IMR-90 (cell line): Measurements from ENCODE around the gene FOXK2. TPM values are rescaled to one million over a fixed set of nuclear protein-coding genes. Genes with fewer than 3 reads are reported as not detected.

ENCODE experiments used
- ATAC-seq: fragments of 200-7000 bp; cut with Tn5 transposase; 2 replicates; pipeline ENCODE4 v1.9.1; 2020; ENCODE audit warnings: low read depth, mild to moderate bottlenecking, moderate library complexity
- BruUV-seq: library from RNA; stranded (reverse); fragments of 400-500 nt; replicated peaks from 2 replicates; lab custom pipeline; 2021; lab: Mats Ljungman, UMichigan
- CTCF ChIA-PET: fragments of 300-600 bp; formaldehyde crosslinking; extraction: SDS; loops from one replicate; lab custom pipeline; 2021; ENCODE audit warnings: antibody characterized with exemption; lab: Yijun Ruan, JAX
- POLR2A ChIA-PET: fragments of 300-600 bp; sonication (Branson Sonifier 250); formaldehyde crosslinking; loops from one replicate; lab custom pipeline; 2022; ENCODE audit warnings: antibody characterized with exemption; ENCODE audit not compliant: unreplicated experiment; lab: Charles Lee
- DNase-seq: peaks from one replicate; pipeline ENCODE4 v3.0.0; 2013
- H2AFZ ChIP-seq: replicated peaks from 2 replicates; pipeline ENCODE3; 2013; ENCODE audit warnings: low read length, mild to moderate bottlenecking; ENCODE audit not compliant: poor library complexity
- H2AK5ac ChIP-seq: 2 replicates; pipeline ENCODE4 v1.6.1; 2013; ENCODE audit warnings: low read depth, low read length, inconsistent platforms
- H2AK9ac ChIP-seq: replicated peaks from 2 replicates; pipeline ENCODE3; 2013; ENCODE audit warnings: mild to moderate bottlenecking, low read depth, low read length, moderate library complexity; ENCODE audit not compliant: poor library complexity
- H2BK120ac ChIP-seq: 2 replicates; pipeline ENCODE4 v1.6.1; 2013; ENCODE audit warnings: low read depth, low read length, inconsistent platforms
- H2BK15ac ChIP-seq: 3 replicates; pipeline ENCODE4 v1.6.1; 2013; ENCODE audit warnings: low read depth, low read length, inconsistent platforms
- H2BK20ac ChIP-seq: 2 replicates; pipeline ENCODE4 v1.6.1; 2013; ENCODE audit warnings: low read depth, mild to moderate bottlenecking, inconsistent platforms, low read length, moderate library complexity
- H2BK5ac ChIP-seq: 2 replicates; pipeline ENCODE4 v1.6.1; 2013; ENCODE audit warnings: mild to moderate bottlenecking, low read depth, low read length, inconsistent platforms; ENCODE audit not compliant: poor library complexity, severe bottlenecking
- H3K14ac ChIP-seq: replicated peaks from 2 replicates; pipeline ENCODE4 v1.6.1; 2013; ENCODE audit warnings: low read depth, low read length, inconsistent platforms
- H3K18ac ChIP-seq: 2 replicates; pipeline ENCODE4 v1.6.1; 2013; ENCODE audit warnings: low read depth, low read length, control low read depth
- H3K23ac ChIP-seq: 2 replicates; pipeline ENCODE4 v1.6.1; 2013; ENCODE audit warnings: low read depth, low read length, inconsistent platforms
- H3K27ac ChIP-seq: 2 replicates; pipeline ENCODE4 v1.5.1; 2013; ENCODE audit warnings: mild to moderate bottlenecking, control low read depth, low read length; ENCODE audit not compliant: insufficient read depth
- H3K27me3 ChIP-seq: 2 replicates; pipeline ENCODE4 v1.6.1; 2013; ENCODE audit warnings: low read length; ENCODE audit not compliant: control insufficient read depth, insufficient read depth
- H3K36me3 ChIP-seq: 2 replicates; pipeline ENCODE4 v1.6.1; 2013; ENCODE audit warnings: low read length, mixed read lengths; ENCODE audit not compliant: control insufficient read depth, insufficient read depth
- H3K4ac ChIP-seq: 2 replicates; pipeline ENCODE4 v1.6.1; 2013; ENCODE audit warnings: low read depth, low read length, inconsistent platforms
- H3K4me1 ChIP-seq: 2 replicates; pipeline ENCODE4 v1.6.1; 2013; ENCODE audit warnings: low read length, mixed read lengths; ENCODE audit not compliant: control insufficient read depth, insufficient read depth
- H3K4me2 ChIP-seq: 2 replicates; pipeline ENCODE4 v1.6.1; 2013; ENCODE audit warnings: low read depth, mild to moderate bottlenecking, control low read depth, low read length, moderate library complexity
- H3K4me3 ChIP-seq: 2 replicates; pipeline ENCODE4 v1.5.1; 2013; ENCODE audit warnings: low read depth, mild to moderate bottlenecking, control low read depth, low read length, moderate library complexity; ENCODE audit not compliant: insufficient read depth
- H3K56ac ChIP-seq: 2 replicates; pipeline ENCODE4 v1.6.1; 2013; ENCODE audit warnings: low read length, inconsistent platforms; ENCODE audit not compliant: insufficient read depth; ENCODE audit errors: extremely low read depth
- H3K79me1 ChIP-seq, 2 experiments: 2 replicates each; pipeline ENCODE4 v1.6.1; 2013; ENCODE audit warnings: low read length in 2 of 2, inconsistent platforms in 1 of 2, low read depth in 1 of 2
- H3K9ac ChIP-seq: 2 replicates; pipeline ENCODE4 v1.6.1; 2013; ENCODE audit warnings: low read depth, low read length, control low read depth
- H3K9me1 ChIP-seq: 2 replicates; pipeline ENCODE4 v1.6.1; 2013; ENCODE audit warnings: low read length, inconsistent platforms; ENCODE audit not compliant: insufficient read depth
- H3K9me3 ChIP-seq: 2 replicates; pipeline ENCODE4 v1.6.1; 2013; ENCODE audit warnings: low read length; ENCODE audit not compliant: control insufficient read depth, insufficient read depth
- H4K20me1 ChIP-seq: 2 replicates; pipeline ENCODE4 v1.6.1; 2013; ENCODE audit warnings: low read length, inconsistent platforms; ENCODE audit not compliant: insufficient read depth
- H4K5ac ChIP-seq: 2 replicates; pipeline ENCODE4 v1.6.1; 2013; ENCODE audit warnings: mild to moderate bottlenecking, low read depth, low read length, control low read depth
- H4K8ac ChIP-seq, 2 experiments: 2 replicates each; pipeline ENCODE4 v1.6.1; 2013; ENCODE audit warnings: low read depth in 2 of 2, low read length in 2 of 2, control low read depth in 1 of 2, inconsistent platforms in 1 of 2
- H4K91ac ChIP-seq: 2 replicates; pipeline ENCODE4 v1.6.1; 2013; ENCODE audit warnings: low read depth, low read length, inconsistent platforms; ENCODE audit not compliant: insufficient read depth
- CEBPB ChIP-seq: IDR thresholded peaks from 2 replicates; pipeline ENCODE4 v1.6.1; 2012; ENCODE audit warnings: low read depth, low read length, improper control_type of control experiment
- FOS ChIP-seq: fragments of 150-350 bp; IDR thresholded peaks from 2 replicates; pipeline ENCODE4 v1.6.1; 2016; ENCODE audit warnings: low read depth, low read length
- MXI1 ChIP-seq: IDR thresholded peaks from 2 replicates; pipeline ENCODE4 v1.6.1; 2012; ENCODE audit warnings: low read depth, mild to moderate bottlenecking, low read length, moderate library complexity, borderline replicate concordance
- POLR2A ChIP-seq: IDR thresholded peaks from 2 replicates; pipeline ENCODE4 v1.6.1; 2012; ENCODE audit warnings: mild to moderate bottlenecking, low read depth, low read length
- RCOR1 ChIP-seq: IDR thresholded peaks from 2 replicates; pipeline ENCODE4 v1.6.1; 2012; ENCODE audit warnings: mild to moderate bottlenecking, low read length, improper control_type of control experiment; ENCODE audit not compliant: insufficient replicate concordance
- USF2 ChIP-seq: fragments of 150-350 bp; IDR thresholded peaks from 2 replicates; pipeline ENCODE4 v1.6.1; 2017; ENCODE audit warnings: mild to moderate bottlenecking, antibody characterized with exemption, low read length, low read depth
- WGBS, 2 experiments: methylation state at CpG; one replicate each; pipeline versions ENCODE4 v1.1.5 to v1.1.7; 2013; ENCODE audit warnings: missing lambda C conversion rate in 2 of 2; ENCODE audit not compliant: insufficient read length in 1 of 2; ENCODE audit errors: extremely low coverage in 2 of 2; 5-methylcytosine and 5-hydroxymethylcytosine counted together
- dilution Hi-C: fragments of 300-500 bp; cut with HindIII; formaldehyde crosslinking; loops from one replicate; pipeline ENCODE4 v1.14.3; 2018; ENCODE audit warnings: low sequenced_read_pairs; ENCODE audit not compliant: unreplicated experiment
- in situ Hi-C: fragments of 300-500 bp; cut with MboI; formaldehyde crosslinking; loops from 3 replicates; pipeline ENCODE4 v1.14.3; 2019; ENCODE audit warnings: low sequenced_read_pairs, inconsistent platforms, mixed read lengths
- intact Hi-C: fragments of 100-400 bp; cut with micrococcal nuclease; formaldehyde crosslinking; loops from 2 replicates; pipeline ENCODE4 v1.10.0; 2022
- polyA plus RNA-seq, 3 experiments: library from polyadenylated mRNA; depleted of rRNA; stranded (reverse); fragments of >200 nt; gene quantifications; 2 replicates each; pipeline ENCODE4 v1.2.3, GENCODE V29; 2012; ENCODE audit warnings: low replicate concordance in 1 of 3
- total RNA-seq: library from RNA; depleted of rRNA; stranded (reverse); fragments of >200 nt; gene quantifications from 2 replicates; pipeline ENCODE4 v1.2.3, GENCODE V29; 2012

Gene FOXK2
- total and polyA plus RNA-seq, 2 of the 4 experiments (the other 2 are of a cell fraction) = 12.5 to 20.0 TPM

- ATAC-seq (peak; percentile 88), DNase-seq (peak; percentile 92)
- peak overlapping the region; percentile 39; the same call in 1 of the 2 replicates for H3K27ac ChIP-seq
- no peak overlapping the region for H3K56ac ChIP-seq
- CTCF ChIA-PET = interaction anchor here (0.6 kb wide), 1 partner anchor 268 kb away, joined by 3 read pairs; no protein-coding TSS in a partner anchor
- H2BK20ac ChIP-seq = no peak overlapping the region
- peak overlapping the region; percentile 50; the same call in 1 of the 2 replicates for H3K23ac ChIP-seq
- H3K9me1 ChIP-seq = peaks cover 32% of the 10 kb centered on the region
- H2AK9ac ChIP-seq = no peak overlapping the region
- no peaks in the 10 kb centered on the region for H3K36me3 ChIP-seq
- no peak overlapping the region for H2BK15ac ChIP-seq
- no peak overlapping the region for H3K18ac ChIP-seq
- no peak overlapping the region for H3K9ac ChIP-seq
- WGBS, 2 experiments = no CpG with 5 or more reads among the region's 7 CpGs
- H3K4me2 ChIP-seq = peak overlapping the region; percentile 54
- peak overlapping the region in 1 of 2 experiments; percentile 12; a peak in 1 of 4 replicates for H4K8ac ChIP-seq
- peaks cover 14 to 84% of the 10 kb centered on the region in 2 experiments; a peak in 3 of 4 replicates for H3K79me1 ChIP-seq
- intact Hi-C loops = loop anchor here (1.0 to 5.0 kb wide), 2 partner anchors 34 to 73 kb away; partner anchors contain the start of gene NARF
- POLR2A ChIA-PET = no interaction called here
- TF ChIP-seq RCOR1 (no peak), POLR2A (no peak), CEBPB (peak; percentile 34), FOS (peak; percentile 65; the same call in 1 of the 2 replicates), USF2 (peak; percentile 34; the same call in 1 of the 2 replicates), MXI1 (0 out of 2 replicates have a peak, but pooled peaks have one; percentile 30)
- no peak overlapping the region for H3K4me3 ChIP-seq
- BruUV-seq = no TSS peak
- no peak overlapping the region; the same call in 1 of the 2 replicates for H2AK5ac ChIP-seq
- in situ Hi-C loops = no loop called here
- H4K20me1 ChIP-seq = peaks cover 96% of the 10 kb centered on the region
- H4K91ac ChIP-seq = no peak overlapping the region
- peak overlapping the region; percentile 75 for H2BK5ac ChIP-seq
- H3K27me3 ChIP-seq = no peaks in the 10 kb centered on the region
- H4K5ac ChIP-seq = no peak overlapping the region
- no peaks in the 10 kb centered on the region for H3K9me3 ChIP-seq
- dilution Hi-C loops = no loop called here
- H3K4ac ChIP-seq = no peak overlapping the region
- no peak overlapping the region for H2BK120ac ChIP-seq
- H3K14ac ChIP-seq = no peak overlapping the region; the same call in 1 of the 2 replicates
- no peak overlapping the region for H2AFZ ChIP-seq
- H3K4me1 ChIP-seq = peaks cover 22% of the 10 kb centered on the region
These were observed 11.9 kb downstream of the FOXK2 start for GRCh38 chr17:82531431-82531881.
